ENCODE results near the gene TMOD3. TPM values are rescaled to one million over a fixed set of nuclear protein-coding genes. Genes with fewer than 3 reads are reported as not detected.

Gene TMOD3
- total RNA-seq, 2 donors from 2014 or later = 68.4 to 78.6 TPM

DNA sequence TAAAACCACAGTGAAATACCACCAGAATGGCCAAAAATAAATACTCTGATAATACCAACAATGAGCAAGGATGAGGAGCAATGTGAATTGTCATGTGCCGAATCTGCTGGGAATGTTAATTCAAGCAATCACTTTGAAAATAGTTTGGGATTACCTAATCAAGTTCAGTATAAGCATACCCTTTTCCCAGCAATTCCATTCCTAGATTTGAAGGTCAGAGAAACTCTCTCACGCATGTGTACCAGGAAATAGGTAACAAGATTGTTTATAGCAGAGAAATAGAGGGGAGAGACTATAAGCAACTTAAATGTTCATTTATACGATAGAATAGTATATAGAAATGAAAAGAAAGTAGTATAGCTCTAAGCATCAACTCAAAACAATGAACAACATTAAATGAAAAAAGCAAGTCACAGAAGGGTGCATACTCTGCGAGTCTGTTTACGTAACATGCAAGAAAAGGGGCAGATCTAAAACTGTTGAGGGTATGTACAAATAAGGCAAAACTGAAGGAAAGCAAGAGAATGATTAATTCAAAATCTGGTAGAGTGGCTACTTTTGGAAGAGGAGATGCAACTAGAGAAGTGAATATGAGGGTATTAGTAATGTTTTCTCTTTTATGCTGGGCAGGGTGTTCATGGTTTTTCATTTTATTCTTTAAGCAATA is 27.4 kb downstream of the TMOD3 start:
- Histone ChIP-seq H3K4me3 (no peak overlapping the region), H3K36me3 (no peaks in the 10 kb centered on the region), H3K27me3 (no peaks in the 10 kb centered on the region), H3K9ac (ENCODE audit: low read depth in 2 of 2, low read length in 2 of 2) (no peak overlapping the region), H3K27ac (no peak overlapping the region), H3K9me3 (no peaks in the 10 kb centered on the region), H3K4me1 (no peaks in the 10 kb centered on the region)
- TF ChIP-seq, protein P1, sequence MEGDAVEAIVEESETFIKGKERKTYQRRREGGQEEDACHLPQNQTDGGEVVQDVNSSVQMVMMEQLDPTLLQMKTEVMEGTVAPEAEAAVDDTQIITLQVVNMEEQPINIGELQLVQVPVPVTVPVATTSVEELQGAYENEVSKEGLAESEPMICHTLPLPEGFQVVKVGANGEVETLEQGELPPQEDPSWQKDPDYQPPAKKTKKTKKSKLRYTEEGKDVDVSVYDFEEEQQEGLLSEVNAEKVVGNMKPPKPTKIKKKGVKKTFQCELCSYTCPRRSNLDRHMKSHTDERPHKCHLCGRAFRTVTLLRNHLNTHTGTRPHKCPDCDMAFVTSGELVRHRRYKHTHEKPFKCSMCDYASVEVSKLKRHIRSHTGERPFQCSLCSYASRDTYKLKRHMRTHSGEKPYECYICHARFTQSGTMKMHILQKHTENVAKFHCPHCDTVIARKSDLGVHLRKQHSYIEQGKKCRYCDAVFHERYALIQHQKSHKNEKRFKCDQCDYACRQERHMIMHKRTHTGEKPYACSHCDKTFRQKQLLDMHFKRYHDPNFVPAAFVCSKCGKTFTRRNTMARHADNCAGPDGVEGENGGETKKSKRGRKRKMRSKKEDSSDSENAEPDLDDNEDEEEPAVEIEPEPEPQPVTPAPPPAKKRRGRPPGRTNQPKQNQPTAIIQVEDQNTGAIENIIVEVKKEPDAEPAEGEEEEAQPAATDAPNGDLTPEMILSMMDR (IDR thresholded peaks at IDR 0.05) = no peak
- DNase-seq = no peak
- intact Hi-C loops (cut with DNase I) = no loop called here

DNA sequence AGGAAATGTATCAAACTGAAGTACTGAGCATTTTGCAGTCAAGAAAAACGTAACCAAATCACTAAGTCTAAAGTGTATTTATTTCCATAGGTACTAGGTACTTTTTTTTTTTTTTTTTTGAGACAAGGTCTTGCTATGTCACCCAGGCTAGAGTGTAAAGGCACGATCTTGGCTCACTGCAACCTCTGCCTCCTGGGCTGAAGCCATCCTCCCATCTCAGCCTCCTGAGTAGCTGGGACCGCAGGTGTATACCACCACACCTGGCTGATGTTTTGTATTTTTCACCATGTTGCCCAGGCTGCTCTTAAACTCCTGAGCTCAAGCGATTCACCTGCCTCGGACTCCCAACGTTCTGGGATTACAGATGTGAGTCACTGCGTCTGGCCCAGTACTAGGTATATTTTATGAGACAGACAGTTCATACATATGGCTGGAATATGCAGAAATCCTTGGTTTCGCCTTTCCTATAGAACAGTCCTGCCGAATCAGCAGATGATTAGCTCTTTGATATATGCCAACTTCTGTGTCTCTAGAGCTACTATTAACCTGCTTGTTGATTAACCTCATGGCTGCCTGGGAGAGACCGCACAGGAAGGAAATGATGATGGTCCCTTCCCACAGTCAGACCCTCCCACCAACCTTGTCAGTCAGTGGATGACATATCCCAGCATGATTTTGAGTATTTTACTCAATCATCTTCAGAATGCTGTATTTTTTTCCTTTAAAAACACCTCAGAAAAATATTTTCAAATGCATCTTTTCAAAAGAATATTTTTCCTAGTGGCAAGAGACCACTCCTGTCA is 32.3 kb downstream of the TMOD3 start:
- intact Hi-C loops (cut with DNase I) = no loop called here
- Histone ChIP-seq H3K4me1 (no peaks in the 10 kb centered on the region), H3K9me3 (no peaks in the 10 kb centered on the region), H3K27me3 (no peaks in the 10 kb centered on the region), H3K36me3 (peaks cover 10% of the 10 kb centered on the region), H3K27ac (no peak overlapping the region), H3K4me3 (no peak overlapping the region), H3K9ac (ENCODE audit: low read depth in 2 of 2, low read length in 2 of 2) (no peak overlapping the region)
- TF ChIP-seq, protein P1 (IDR thresholded peaks at IDR 0.05) = no peak
- DNase-seq = no peak

DNA sequence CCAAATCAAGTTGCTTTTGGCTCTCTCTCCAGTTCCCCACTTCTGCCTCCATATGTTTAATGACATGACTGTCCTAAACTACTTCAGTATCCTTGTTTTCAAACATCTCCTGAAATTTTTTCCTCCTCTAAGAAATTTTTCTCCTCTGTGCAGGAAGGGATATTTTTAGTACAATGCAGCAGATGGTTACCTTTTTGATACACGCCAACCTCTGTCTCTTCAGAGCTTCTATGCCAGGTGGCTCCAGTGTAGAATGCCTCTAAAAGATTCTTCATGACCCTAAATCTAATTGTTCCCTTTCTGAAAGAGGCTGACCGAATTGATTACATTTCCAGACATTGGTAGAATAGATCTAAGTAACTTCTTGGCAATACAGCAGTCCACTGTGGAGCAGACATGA is 33.7 kb downstream of the TMOD3 start:
- H3K4me1 ChIP-seq = no peaks in the 10 kb centered on the region
- TF ChIP-seq, protein P1 (IDR thresholded peaks at IDR 0.05) = no peak
- peaks cover 10% of the 10 kb centered on the region for H3K36me3 ChIP-seq
- H3K27ac ChIP-seq = no peak overlapping the region
- DNase-seq = no peak
- H3K27me3 ChIP-seq = no peaks in the 10 kb centered on the region
- H3K9ac ChIP-seq (ENCODE audit: low read depth in 2 of 2, low read length in 2 of 2) = peak overlapping the region in 1 of 2 donors; percentile 14
- H3K9me3 ChIP-seq = no peaks in the 10 kb centered on the region
- intact Hi-C loops (cut with DNase I) = no loop called here
- H3K4me3 ChIP-seq = no peak overlapping the region

DNA sequence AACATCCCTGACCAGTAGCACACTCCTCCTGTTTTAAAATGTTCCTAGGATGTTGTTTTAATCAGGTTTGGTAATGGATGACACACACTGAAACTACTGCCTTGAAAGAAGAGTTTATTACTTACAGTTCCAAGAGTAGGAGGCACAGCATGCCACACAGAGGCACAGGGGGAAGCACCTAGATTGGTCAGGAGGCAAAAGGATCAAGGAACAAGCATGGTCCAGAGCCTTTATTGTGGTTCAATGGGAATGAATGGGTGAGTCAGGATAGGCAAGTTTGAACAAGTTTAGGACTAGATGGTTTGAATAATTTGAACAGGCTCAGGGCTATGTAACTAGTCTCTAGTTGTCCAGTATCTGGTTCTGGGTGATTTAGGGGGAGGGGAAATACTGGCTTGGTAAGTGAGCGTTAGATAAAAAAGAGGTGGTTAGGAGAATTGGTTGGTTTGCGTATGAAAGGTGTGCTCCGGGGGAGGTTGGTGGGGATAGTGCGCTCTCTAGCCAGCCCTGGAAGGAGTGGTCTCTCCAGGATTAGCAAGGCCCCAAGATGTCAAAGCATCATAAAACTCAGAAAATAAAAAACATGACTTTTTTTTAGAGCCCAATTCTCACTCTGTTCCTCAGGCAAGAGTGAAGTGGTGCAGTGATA is 35.1 kb downstream of the TMOD3 start:
- Histone ChIP-seq H3K36me3 (peaks cover 10% of the 10 kb centered on the region), H3K4me1 (no peaks in the 10 kb centered on the region), H3K4me3 (no peak overlapping the region), H3K27me3 (no peaks in the 10 kb centered on the region), H3K9me3 (no peaks in the 10 kb centered on the region), H3K27ac (no peak overlapping the region), H3K9ac (ENCODE audit: low read depth in 2 of 2, low read length in 2 of 2) (no peak overlapping the region)
- TF ChIP-seq, protein P1 (IDR thresholded peaks at IDR 0.05) = no peak
- intact Hi-C loops (cut with DNase I) = no loop called here
- DNase-seq = no peak

DNA sequence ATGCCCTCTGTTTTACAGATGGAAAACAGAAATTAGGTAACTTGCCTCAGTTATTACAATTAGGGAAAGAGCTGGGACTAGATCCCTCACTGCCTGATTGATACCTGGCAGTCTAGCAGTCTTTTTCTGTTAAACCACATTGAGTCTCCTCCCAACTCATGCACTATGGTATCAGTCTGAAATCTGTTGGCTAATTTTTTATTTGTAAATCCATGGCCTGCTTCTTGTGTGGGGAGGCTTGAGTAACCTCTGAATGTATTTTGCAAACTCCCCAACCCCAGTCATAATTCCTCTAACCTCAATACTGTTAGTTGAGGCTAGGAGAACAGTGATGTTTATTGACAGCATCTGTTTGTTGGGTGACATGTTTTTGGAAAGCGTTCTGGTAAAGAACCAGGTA is 35.9 kb downstream of the TMOD3 start:
- no peaks in the 10 kb centered on the region for H3K4me1 ChIP-seq
- DNase-seq = no peak
- no peaks in the 10 kb centered on the region for H3K9me3 ChIP-seq
- TF ChIP-seq, protein P1 (IDR thresholded peaks at IDR 0.05) = no peak
- no peaks in the 10 kb centered on the region for H3K27me3 ChIP-seq
- intact Hi-C loops (cut with DNase I) = no loop called here
- no peak overlapping the region for H3K4me3 ChIP-seq
- H3K9ac ChIP-seq (ENCODE audit: low read depth in 2 of 2, low read length in 2 of 2) = no peak overlapping the region
- peaks cover 10% of the 10 kb centered on the region for H3K36me3 ChIP-seq
- H3K27ac ChIP-seq = no peak overlapping the region
